ENCODE data around the gene OR2L2.

Gene OR2L2

GRCh38 chr1:248013229-248013710 lies 16.6 kb upstream of the OR2L2 start, which contains the start of gene OR2L5:
Gene OR2L5, plus strand, starts transcription at chr1:248013660. Its CDS starts 8,288 bp downstream, at chr1:248021948.
- DNase-seq, result no peak
- TF ChIP-seq, protein P1, sequence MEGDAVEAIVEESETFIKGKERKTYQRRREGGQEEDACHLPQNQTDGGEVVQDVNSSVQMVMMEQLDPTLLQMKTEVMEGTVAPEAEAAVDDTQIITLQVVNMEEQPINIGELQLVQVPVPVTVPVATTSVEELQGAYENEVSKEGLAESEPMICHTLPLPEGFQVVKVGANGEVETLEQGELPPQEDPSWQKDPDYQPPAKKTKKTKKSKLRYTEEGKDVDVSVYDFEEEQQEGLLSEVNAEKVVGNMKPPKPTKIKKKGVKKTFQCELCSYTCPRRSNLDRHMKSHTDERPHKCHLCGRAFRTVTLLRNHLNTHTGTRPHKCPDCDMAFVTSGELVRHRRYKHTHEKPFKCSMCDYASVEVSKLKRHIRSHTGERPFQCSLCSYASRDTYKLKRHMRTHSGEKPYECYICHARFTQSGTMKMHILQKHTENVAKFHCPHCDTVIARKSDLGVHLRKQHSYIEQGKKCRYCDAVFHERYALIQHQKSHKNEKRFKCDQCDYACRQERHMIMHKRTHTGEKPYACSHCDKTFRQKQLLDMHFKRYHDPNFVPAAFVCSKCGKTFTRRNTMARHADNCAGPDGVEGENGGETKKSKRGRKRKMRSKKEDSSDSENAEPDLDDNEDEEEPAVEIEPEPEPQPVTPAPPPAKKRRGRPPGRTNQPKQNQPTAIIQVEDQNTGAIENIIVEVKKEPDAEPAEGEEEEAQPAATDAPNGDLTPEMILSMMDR (IDR thresholded peaks at IDR 0.05), result no peak
- Mint-ChIP-seq H3K27me3 (ENCODE audit: low read depth, poor library complexity) (no peaks in the 10 kb centered on the region), H3K36me3 (ENCODE audit: low read depth) (no peaks in the 10 kb centered on the region), H3K4me3 (no peak within 1 kb of the TSS), H3K4me1 (no peaks in the 10 kb centered on the region), H3K27ac (no peak within 1 kb of the TSS), H3K9me3 (peaks cover 78% of the 10 kb centered on the region)

DNA sequence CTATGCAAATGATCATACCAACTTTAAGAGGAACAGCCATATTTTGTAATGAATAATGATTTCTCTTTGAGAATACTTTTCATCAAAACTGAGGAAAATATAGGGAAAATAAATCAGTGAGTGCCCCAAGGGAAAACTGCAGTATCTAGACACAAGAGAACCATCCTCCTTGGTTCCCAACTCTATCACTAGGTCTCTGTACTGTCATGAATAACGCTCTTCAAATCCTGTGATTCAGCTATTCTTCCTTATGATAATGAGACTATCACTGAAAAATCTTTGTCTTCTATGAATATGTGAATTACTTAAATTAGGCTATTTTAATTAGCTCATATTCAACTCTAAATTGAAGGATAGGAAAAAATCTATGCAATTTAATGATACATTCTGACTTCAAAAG lies 14.1 kb upstream of the OR2L2 start:
- Mint-ChIP-seq H3K27me3 (ENCODE audit: low read depth, poor library complexity) (no peaks in the 10 kb centered on the region), H3K4me3 (no peak overlapping the region), H3K27ac (no peak overlapping the region), H3K9me3 (peaks cover 71% of the 10 kb centered on the region), H3K4me1 (no peaks in the 10 kb centered on the region), H3K36me3 (ENCODE audit: low read depth) (no peaks in the 10 kb centered on the region)
- TF ChIP-seq, protein P1 (IDR thresholded peaks at IDR 0.05), result no peak
- DNase-seq, result no peak

- Mint-ChIP-seq H3K4me1 (no peaks in the 10 kb centered on the region), H3K27ac (no peak overlapping the region), H3K27me3 (ENCODE audit: low read depth, poor library complexity) (peaks cover 3% of the 10 kb centered on the region), H3K9me3 (peaks cover 72% of the 10 kb centered on the region), H3K36me3 (ENCODE audit: low read depth) (no peaks in the 10 kb centered on the region), H3K4me3 (no peak overlapping the region)
- TF ChIP-seq, protein P1 (IDR thresholded peaks at IDR 0.05), result no peak
- DNase-seq, result no peak
Measured at GRCh38 chr1:248045209-248045608, 15.3 kb downstream of the OR2L2 start.

GRCh38 chr1:248046536-248046935 lies 16.7 kb downstream of the OR2L2 start, which contains the start of gene OR2L3:
Gene OR2L3, plus strand, starts transcription at chr1:248046836. Its CDS starts 13,846 bp downstream, at chr1:248060682.
- no peak for DNase-seq
- peaks cover 3% of the 10 kb centered on the region for H3K27me3 Mint-ChIP-seq (ENCODE audit: low read depth, poor library complexity)
- no peak within 1 kb of the TSS for H3K27ac Mint-ChIP-seq
- H3K4me3 Mint-ChIP-seq, result no peak within 1 kb of the TSS
- H3K4me1 Mint-ChIP-seq, result no peaks in the 10 kb centered on the region
- TF ChIP-seq, protein P1 (IDR thresholded peaks at IDR 0.05), result no peak
- no peaks in the 10 kb centered on the region for H3K36me3 Mint-ChIP-seq (ENCODE audit: low read depth)
- H3K9me3 Mint-ChIP-seq, result peaks cover 71% of the 10 kb centered on the region

GRCh38 chr1:248047008-248047407 lies 17.1 kb downstream of the OR2L2 start:
- no peaks in the 10 kb centered on the region for H3K36me3 Mint-ChIP-seq (ENCODE audit: low read depth)
- H3K27me3 Mint-ChIP-seq (ENCODE audit: low read depth, poor library complexity), result peaks cover 3% of the 10 kb centered on the region
- no peak for DNase-seq
- peaks cover 72% of the 10 kb centered on the region for H3K9me3 Mint-ChIP-seq
- TF ChIP-seq, protein P1 (IDR thresholded peaks at IDR 0.05), result no peak
- no peaks in the 10 kb centered on the region for H3K4me1 Mint-ChIP-seq
- H3K27ac Mint-ChIP-seq, result no peak overlapping the region
- H3K4me3 Mint-ChIP-seq, result no peak overlapping the region

DNA sequence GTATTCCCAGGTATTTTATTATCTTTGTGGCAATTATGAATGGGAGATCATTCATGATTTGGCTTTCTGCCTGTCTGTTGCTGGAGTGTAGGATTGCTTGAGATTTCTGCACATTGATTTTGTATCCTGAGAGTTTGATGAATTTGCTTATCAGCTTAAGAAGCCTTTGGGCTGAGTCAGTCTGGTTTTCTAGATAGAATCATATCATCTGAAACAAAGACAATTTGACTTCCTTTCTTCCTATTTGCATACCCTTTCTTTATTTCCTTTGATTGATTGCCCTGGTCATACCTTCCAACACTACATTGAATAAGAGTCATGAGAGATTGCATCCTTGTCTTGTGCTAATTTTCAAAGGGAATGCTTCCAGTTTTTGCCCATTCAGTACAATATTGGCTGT lies 24.8 kb downstream of the OR2L2 start:
- Mint-ChIP-seq H3K9me3 (peaks cover 73% of the 10 kb centered on the region), H3K36me3 (ENCODE audit: low read depth) (no peaks in the 10 kb centered on the region), H3K27ac (no peak overlapping the region), H3K4me3 (no peak overlapping the region), H3K27me3 (ENCODE audit: low read depth, poor library complexity) (no peaks in the 10 kb centered on the region), H3K4me1 (no peaks in the 10 kb centered on the region)
- TF ChIP-seq, protein P1 (IDR thresholded peaks at IDR 0.05), result no peak
- no peak for DNase-seq
